Tibial nerve (tissue), 4 donors: ENCODE results near the gene CMTR2.

Experiments
- EP300 ChIP-seq, 2 donors: sonication (generic); formaldehyde crosslinking; IDR thresholded peaks; one replicate each; pipeline ENCODE4 v1.6.1; 2017; ENCODE audit warnings: antibody characterized with exemption in 2 of 2, mild to moderate bottlenecking in 1 of 2
- POLR2A ChIP-seq, 2 donors: fragments of 450-650 bp; IDR thresholded peaks; one replicate each; pipeline ENCODE4 v1.6.1; 2017; ENCODE audit warnings: antibody characterized with exemption in 2 of 2, mild to moderate bottlenecking in 2 of 2, moderate library complexity in 2 of 2
- TF ChIP-seq, protein P1 (sequence below), 5 experiments: fragments of 200-600 bp in 3 of 5; fragments of 450-650 bp in 2 of 5; sonication (generic) in 3 of 5; IDR thresholded peaks; one replicate each; pipeline ENCODE4 v1.5.1; 2016 to 2019; ENCODE audit warnings: antibody characterized with exemption in 5 of 5, mild to moderate bottlenecking in 3 of 5, moderate library complexity in 2 of 5

DNA sequence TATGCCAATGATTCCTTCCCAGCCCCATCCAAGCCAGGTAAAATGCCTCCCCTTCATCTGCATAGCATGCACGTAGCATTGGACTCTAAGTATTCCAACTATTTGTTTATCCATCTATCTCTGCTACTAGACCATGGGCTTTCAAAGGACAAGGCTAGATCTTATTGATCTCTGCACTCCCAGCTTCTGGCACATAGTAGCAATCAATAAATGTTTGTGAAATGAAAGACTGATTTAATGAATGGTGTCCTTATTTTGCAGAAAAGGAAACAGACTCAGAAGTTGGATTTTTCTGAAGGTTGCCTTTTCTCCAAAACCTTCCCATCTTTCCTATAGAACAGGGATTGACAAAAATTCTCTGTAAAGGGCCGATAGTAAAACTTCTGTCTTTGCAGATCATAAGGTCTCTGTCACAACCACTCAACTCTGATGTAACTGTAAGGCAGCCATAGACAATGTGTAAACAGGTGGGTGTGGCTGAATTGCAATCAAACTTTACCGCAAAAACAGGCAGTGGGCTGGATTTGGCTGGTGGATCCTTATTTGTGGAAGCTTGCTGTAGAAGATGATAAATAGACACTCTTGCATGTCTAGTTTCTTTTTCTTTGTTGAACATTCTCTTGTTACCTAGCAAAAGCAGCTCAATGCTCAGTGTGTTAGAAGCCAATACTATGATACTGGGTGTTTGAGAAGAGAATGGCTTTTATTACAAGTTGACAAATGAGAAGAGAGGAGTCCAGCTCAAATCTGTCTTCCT is 7.6 kb upstream of the CMTR2 start:
- TF ChIP-seq POLR2A (IDR thresholded peaks at IDR 0.05) (no peak), EP300 (IDR thresholded peaks at IDR 0.05) (no peak)
- TF ChIP-seq, protein P1, sequence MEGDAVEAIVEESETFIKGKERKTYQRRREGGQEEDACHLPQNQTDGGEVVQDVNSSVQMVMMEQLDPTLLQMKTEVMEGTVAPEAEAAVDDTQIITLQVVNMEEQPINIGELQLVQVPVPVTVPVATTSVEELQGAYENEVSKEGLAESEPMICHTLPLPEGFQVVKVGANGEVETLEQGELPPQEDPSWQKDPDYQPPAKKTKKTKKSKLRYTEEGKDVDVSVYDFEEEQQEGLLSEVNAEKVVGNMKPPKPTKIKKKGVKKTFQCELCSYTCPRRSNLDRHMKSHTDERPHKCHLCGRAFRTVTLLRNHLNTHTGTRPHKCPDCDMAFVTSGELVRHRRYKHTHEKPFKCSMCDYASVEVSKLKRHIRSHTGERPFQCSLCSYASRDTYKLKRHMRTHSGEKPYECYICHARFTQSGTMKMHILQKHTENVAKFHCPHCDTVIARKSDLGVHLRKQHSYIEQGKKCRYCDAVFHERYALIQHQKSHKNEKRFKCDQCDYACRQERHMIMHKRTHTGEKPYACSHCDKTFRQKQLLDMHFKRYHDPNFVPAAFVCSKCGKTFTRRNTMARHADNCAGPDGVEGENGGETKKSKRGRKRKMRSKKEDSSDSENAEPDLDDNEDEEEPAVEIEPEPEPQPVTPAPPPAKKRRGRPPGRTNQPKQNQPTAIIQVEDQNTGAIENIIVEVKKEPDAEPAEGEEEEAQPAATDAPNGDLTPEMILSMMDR (IDR thresholded peaks at IDR 0.05), result no peak
